NCI-H2029 treated with DMSO at 0.1 percent for 48 hours (cell line): ENCODE data around the gene CD4.

Source experiments
- DNase-seq: peaks from one replicate; lab custom pipeline; 2025; lab: John Stamatoyannopoulos, UW

CD4 gene

GRCh38 chr12:6778574-6779550, 10.5 kb upstream of the CD4 start:
- peak; percentile 86 for DNase-seq

GRCh38 chr12:6779708-6780432, 9.5 kb upstream of the CD4 start:
- no peak for DNase-seq

- no peak for DNase-seq
Measured at GRCh38 chr12:6780573-6780972, 8.8 kb upstream of the CD4 start.

GRCh38 chr12:6782119-6782518, 7.2 kb upstream of the CD4 start:
- DNase-seq = no peak

GRCh38 chr12:6782850-6783566, 6.3 kb upstream of the CD4 start:
- no peak for DNase-seq

GRCh38 chr12:6783828-6784227, 5.5 kb upstream of the CD4 start:
- DNase-seq = no peak

GRCh38 chr12:6784296-6784695, 5.0 kb upstream of the CD4 start:
- DNase-seq = no peak

GRCh38 chr12:6784761-6785160, 4.6 kb upstream of the CD4 start:
- DNase-seq = no peak

- no peak for DNase-seq
Measured at GRCh38 chr12:6786416-6787094, 2.8 kb upstream of the CD4 start.

GRCh38 chr12:6787309-6787708, 2.0 kb upstream of the CD4 start:
- DNase-seq = no peak

- no peak for DNase-seq
Measured at GRCh38 chr12:6790496-6791150, 1.3 kb downstream of the CD4 start.

GRCh38 chr12:6791931-6792520, 2.7 kb downstream of the CD4 start:
- DNase-seq = no peak

- DNase-seq = no peak
Measured at GRCh38 chr12:6792522-6793201, 3.3 kb downstream of the CD4 start.

- DNase-seq = no peak
Measured at GRCh38 chr12:6795088-6795487, 5.8 kb downstream of the CD4 start.

- no peak for DNase-seq
Measured at GRCh38 chr12:6796576-6796975, 7.2 kb downstream of the CD4 start.

GRCh38 chr12:6799147-6799546, 9.8 kb downstream of the CD4 start:
- no peak for DNase-seq

- DNase-seq = no peak
Measured at GRCh38 chr12:6807170-6807569, 17.8 kb downstream of the CD4 start.

- no peak for DNase-seq
Measured at GRCh38 chr12:6809056-6809455, 19.7 kb downstream of the CD4 start.

GRCh38 chr12:6810758-6811157, 21.4 kb downstream of the CD4 start:
- no peak for DNase-seq

- no peak for DNase-seq
Measured at GRCh38 chr12:6813363-6813762, 24.0 kb downstream of the CD4 start.
